HG02870 (cell line): ENCODE measurements around the gene NXN.
"Not testable (repeated sequence)": the region's sequence is repeated elsewhere in the genome, so short reads cannot be mapped to it uniquely, and the experiment has no call there.

Experiments
- ATAC-seq: cut with Tn5 transposase; IDR thresholded peaks from one replicate; pipeline ENCODE4 v1.9.1; 2021; ENCODE audit warnings: mild to moderate bottlenecking, moderate library complexity; ENCODE audit not compliant: unreplicated experiment

NXN gene

GRCh38 chr17:923633-924032, 55.9 kb downstream of the NXN start:
- no peak for ATAC-seq

DNA sequence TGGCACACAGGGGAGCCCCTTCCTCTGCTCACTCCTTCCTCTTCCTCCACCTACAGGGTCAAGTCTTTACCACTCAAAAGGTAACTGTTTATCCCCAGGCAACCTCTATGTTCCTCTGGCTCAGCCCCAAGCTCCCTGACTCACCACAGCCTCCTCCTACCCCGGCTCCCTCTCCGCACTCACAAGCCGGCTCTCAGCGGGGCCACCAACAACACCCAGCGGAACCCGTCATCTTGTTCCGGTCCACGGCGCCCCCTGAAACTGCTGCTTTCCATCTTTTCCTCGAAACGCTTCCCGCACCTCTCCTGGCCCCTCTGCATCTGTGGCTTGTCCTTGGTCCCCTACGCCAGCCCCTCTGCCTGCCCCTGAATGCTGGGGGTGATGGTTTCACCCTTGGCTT, 58.4 kb downstream of the NXN start:
- ATAC-seq, result no peak

- ATAC-seq, result no peak
These were observed 59.4 kb downstream of the NXN start for GRCh38 chr17:920190-920589.

DNA sequence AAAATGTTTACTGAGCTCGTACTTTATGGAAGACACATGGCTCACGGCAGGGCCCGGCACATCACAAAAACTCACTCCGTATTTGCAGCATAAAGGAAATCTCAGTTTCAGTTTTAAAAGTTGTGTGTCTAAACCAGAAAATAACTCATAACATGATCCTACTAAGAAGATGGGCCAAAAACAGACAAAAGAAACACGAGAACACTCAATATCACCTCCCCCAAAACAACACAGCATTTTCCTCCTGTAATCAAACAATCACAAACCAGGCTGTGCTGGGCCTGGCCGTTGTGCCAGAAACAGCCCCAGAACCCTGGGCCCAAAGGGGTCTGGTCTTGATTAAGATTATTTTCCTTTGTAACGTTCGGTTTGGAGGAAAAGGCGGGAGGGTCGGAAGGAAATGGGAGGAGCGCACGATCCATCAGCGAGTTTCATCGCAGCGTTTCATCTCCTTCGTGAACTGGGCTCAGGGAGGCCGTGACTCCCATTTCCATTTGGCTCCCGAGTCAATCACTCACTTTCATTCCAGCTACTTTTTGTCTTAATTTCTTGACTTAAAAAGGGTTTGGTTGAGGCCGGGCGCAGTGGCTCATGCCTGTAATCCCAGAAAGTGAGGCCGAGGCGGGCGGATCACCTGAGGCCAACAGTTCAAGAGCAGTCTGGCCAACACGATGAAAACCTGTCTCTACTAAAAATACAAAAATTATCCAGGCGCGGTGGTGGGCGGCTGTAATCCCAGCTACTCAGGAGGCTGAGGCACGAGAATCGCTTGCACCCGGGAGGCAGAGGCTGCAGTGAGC, 61.4 kb downstream of the NXN start:
- ATAC-seq, result no peak

DNA sequence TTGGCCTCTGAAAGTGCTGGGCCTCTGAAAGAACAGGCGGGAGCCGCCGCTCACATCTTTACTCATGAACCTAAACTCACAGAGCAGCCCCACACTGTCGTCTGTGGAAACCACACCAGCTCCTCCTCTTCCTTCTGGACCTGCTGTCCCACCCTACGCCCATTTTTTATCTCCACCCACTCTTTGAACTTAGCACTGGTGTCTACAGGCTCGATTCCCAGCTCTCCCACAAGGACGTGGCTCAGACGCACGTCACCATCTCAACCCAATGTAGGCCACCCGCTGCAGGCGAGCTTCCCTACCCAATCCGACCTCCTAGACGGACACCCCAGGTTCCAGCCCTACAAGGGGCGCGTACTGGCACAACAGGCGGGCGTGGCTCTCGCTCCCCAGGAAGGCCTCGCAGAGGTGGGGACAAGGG, 62.2 kb downstream of the NXN start:
- no peak for ATAC-seq

GRCh38 chr17:916315-916714, 63.3 kb downstream of the NXN start:
- ATAC-seq, result no peak

DNA sequence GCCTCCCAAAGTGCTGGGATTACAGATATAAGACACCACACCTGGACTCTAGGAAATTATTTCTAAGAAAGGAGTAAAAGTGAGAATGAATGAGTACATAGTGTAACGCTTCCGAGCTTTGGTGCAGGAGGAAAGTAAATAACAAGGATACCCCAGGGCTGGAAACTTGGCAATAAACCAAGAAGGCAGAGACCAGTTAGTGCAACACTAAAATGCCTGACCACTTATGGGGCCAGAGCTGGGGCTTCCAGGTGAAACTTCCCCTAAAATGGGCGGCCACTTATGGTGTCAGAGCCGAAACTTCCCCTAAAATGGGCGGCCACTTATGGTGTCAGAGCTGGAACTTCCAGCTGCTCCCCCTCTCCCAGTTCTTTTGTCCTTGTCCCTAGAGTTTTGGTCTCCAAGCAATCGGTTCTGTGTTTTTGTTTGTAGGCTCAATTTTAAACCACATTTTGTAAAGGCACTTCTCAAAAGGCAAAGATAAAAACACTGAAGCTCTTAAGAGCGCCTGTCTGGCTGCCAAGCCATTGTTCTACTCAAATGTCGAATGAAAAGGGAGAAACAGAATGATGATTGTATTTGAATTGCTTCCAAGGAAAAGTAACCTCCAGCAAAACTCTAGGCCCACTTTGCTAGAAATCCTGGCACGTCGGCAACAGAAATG, 63.9 kb downstream of the NXN start:
- no peak for ATAC-seq

DNA sequence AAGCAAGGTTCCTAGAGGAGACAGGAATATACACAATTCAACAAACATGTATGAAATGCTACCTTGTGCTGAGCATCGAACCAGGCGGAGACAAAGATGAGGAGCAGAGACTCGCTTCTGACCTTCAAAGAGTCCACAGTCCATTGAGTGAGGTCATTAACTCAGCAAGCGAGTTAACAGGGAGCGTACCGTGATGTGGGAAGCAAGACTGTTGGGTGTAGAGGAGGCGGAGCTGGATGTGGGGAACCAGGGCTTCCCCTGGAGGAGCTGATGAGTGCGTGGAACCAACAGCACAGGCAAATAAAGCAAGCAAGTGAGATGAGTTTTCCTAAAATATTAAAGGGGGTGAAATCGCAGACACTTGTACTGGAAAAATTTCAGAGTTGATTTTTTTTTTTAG, 65.0 kb downstream of the NXN start:
- ATAC-seq, result no peak

GRCh38 chr17:913207-913606, 66.4 kb downstream of the NXN start:
- no peak for ATAC-seq

DNA sequence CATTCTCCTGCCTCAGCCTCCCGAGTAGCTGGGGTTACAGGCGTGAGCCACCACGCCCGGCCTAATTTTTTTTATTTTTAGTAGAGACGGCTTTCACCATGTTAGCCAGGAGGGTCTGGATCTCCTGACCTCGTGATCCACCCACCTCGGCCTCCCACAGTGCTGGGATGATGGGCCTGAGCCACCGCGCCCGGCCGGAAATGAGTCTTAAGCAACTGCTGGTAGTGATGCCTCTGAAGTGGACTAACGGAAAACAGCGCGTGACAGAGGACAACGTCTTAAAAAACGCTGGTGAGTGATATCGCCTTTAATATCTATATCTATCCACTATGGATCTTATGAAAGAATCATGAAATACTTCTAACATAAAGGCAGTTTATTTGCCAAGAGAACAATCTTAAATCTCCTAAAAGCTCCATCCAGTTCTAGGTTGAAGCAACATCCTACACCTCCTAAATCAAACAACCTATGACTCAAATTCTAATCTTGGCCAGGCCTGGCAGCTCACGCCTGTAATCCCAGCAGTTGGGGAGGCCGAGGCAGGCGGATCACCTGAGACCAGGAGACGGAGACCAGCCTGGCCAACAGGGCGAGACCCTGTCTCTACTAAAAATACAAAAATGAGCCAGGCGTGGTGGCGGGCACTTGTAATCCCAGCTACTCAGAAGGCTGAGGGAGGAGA, 69.8 kb downstream of the NXN start:
- no peak for ATAC-seq

DNA sequence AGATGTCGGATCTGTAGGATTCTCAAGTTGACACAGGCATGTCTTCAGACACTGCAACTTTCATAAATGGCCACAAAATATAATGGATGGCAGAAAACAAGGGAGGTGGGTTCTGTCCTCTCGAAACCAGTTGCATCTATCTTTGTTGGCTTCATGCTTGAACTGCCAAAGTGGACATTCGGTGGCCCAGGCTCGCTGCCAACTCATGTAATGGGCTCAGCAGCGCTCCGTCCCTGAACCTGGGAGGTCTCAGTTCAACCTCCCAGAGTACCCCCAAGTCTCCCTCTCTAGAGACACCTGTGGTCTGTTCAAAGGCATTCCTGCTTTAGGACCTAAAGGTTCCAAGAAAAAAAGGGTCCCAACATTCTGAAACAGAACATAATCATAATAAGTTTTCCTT, 71.9 kb downstream of the NXN start:
- ATAC-seq, result no peak

DNA sequence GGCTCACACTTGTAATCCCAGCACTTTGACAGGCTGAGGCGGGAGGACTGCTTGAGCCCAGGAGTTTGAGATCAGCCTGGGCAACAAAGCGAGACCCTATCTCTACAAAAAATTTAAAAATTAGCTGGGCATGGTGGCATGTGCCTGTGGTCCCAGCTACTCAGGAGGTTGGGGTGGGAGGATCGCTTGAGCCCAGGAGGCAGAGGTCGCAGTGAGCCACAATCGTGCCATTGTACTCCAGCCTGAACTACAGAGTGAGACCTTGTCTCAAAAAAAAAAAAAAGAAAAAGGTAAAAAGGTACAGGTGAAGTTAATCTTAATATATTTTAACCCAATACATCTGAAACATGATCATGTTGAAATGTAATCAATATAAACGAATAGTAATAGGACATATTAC, 73.9 kb downstream of the NXN start:
- not testable (repeated sequence) for ATAC-seq

GRCh38 chr17:903691-904481, 75.7 kb downstream of the NXN start:
- ATAC-seq, result no peak

GRCh38 chr17:902463-902862, 77.1 kb downstream of the NXN start:
- no peak for ATAC-seq

DNA sequence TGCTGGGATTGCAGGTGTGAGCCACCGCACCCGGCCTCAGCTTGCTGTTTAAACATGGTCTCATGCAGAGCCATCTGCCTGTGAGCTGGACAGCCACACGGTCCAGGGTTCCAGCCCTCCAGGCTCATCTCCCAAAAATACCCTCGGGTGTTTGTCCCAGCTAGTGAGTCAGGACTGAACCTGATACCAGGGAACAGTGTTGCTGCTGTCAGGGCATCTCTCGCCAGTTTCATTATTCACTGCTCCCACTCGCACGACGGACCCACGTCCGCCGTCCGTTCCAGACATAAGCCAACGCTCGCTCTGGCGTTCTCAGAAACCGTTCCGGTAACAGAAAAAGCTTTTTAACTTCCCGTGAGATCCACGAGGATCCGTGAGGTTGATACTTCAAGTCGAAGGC, 77.6 kb downstream of the NXN start:
- no peak for ATAC-seq

- ATAC-seq, result no peak
These were observed 78.2 kb downstream of the NXN start for GRCh38 chr17:901191-901950.

- no peak for ATAC-seq
These were observed 79.1 kb downstream of the NXN start for GRCh38 chr17:900336-900934.

- no peak for ATAC-seq
These were observed 81.5 kb downstream of the NXN start for GRCh38 chr17:897970-898619.

DNA sequence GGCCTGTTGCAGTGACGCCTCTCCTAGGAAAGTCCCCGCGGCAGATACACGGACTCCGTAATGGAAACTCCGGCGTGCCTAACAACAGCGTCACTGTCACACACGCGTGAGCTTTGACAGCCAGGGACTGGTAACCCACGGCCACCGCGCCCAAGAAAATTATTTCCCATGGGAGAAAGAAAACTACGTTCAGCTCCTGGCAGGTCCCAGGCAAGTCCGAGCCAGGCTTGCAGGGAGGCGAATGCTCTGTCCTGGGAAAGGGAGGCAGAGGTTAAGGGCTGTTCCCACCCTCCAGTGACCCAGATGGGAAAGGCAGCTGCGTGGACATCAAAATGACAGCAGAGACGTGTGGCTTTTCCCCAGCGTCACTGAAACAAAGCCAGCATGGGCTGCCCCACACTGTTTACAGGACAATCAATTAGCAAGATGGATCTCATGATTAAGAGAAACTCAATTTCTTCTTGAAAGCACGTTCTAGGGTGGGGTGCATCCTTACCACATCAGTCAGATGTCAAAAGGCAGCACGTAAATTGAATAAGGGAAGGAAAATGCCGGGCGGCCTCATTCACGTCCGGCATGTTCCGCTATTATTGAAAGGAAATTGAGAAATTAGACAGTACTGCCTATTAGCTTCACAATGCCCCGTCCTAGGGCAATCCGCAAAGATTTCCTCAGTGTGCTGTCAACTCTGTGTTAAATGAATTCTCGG, 82.5 kb downstream of the NXN start:
- no peak for ATAC-seq
